ENCODE data around the gene HTR1E. TPM values are rescaled to one million over a fixed set of nuclear protein-coding genes. Genes with fewer than 3 reads are reported as not detected.
A peak's percentile ranks its signal among the peaks of the same experiment; 100 is the strongest.
"Not testable (repeated sequence)": the region's sequence is repeated elsewhere in the genome, so short reads cannot be mapped to it uniquely, and the experiment has no call there.

HTR1E gene
- total and polyA plus RNA-seq, 12 donors = not detected

- Histone ChIP-seq H3K4me1 (no peaks in the 10 kb centered on the region), H3K27ac (no peak overlapping the region), H3K36me3 (no peaks in the 10 kb centered on the region), H3K27me3 (no peaks in the 10 kb centered on the region), H3K9me3 (peaks cover 0 to 5% (median 0%) of the 10 kb centered on the region in 11 donors), H3K4me3 (no peak overlapping the region)
- intact Hi-C loops (cut with DNase I) = no loop called here
- ATAC-seq (no peak), DNase-seq (no peak)
- WGBS, 2 donors = 73 to 82% methylated on average over 2 of the region's 2 CpGs
- TF ChIP-seq CTCF (IDR thresholded peaks at IDR 0.05) = no peak
These were observed 20.9 kb upstream of the HTR1E start for GRCh38 chr6:86916393-86916792.

GRCh38 chr6:86927138-86927537 lies 10.2 kb upstream of the HTR1E start:
- 83 to 85% methylated on average over 2 of the region's 2 CpGs for WGBS, 2 donors
- intact Hi-C loops (cut with DNase I); H3K36me3 ChIP-seq: not testable (repeated sequence)

GRCh38 chr6:86927859-86928258 lies 9.5 kb upstream of the HTR1E start:
- ATAC-seq; H3K4me3 ChIP-seq; intact Hi-C loops (cut with DNase I); H3K9me3 ChIP-seq; H3K27me3 ChIP-seq; H3K27ac ChIP-seq; DNase-seq; H3K4me1 ChIP-seq; H3K36me3 ChIP-seq: not testable (repeated sequence)
- WGBS, 2 donors = 92 to 97% methylated on average over 11 of the region's 11 CpGs

More at GRCh38 chr6:86927138-86927537, 10.2 kb upstream of the HTR1E start:
- H3K27ac ChIP-seq, ATAC-seq, H3K4me3 ChIP-seq, H3K4me1 ChIP-seq, H3K9me3 ChIP-seq, H3K27me3 ChIP-seq, DNase-seq: not testable (repeated sequence)

- H3K4me3 ChIP-seq = no peak overlapping the region
- H3K36me3 ChIP-seq = no peaks in the 10 kb centered on the region
- no peaks in the 10 kb centered on the region for H3K9me3 ChIP-seq
- no peak for TF ChIP-seq CTCF (IDR thresholded peaks at IDR 0.05)
- DNase-seq (no peak), ATAC-seq (no peak)
- peaks cover 0 to 7% (median 0%) of the 10 kb centered on the region in 9 donors for H3K4me1 ChIP-seq
- 72 to 73% methylated on average over 1 of the region's 1 CpG for WGBS, 2 donors
- intact Hi-C loops (cut with DNase I) = loop anchor here in 1 of 10 donors (5.0 kb wide), 1 partner anchor 1177 kb away; no protein-coding TSS in a partner anchor
- no peak overlapping the region for H3K27ac ChIP-seq
- peaks cover 5 to 48% (median 31%) of the 10 kb centered on the region in 7 donors for H3K27me3 ChIP-seq
These were observed 3.0 kb upstream of the HTR1E start for GRCh38 chr6:86934365-86934764.

- intact Hi-C loops (cut with DNase I) = loop anchor here in 2 of 10 donors (5.0 kb wide), 1 partner anchor 1015 kb away; no protein-coding TSS in a partner anchor
- Histone ChIP-seq H3K27me3 (peaks cover 5 to 61% (median 36%) of the 10 kb centered on the region in 7 donors), H3K27ac (no peak overlapping the region), H3K36me3 (no peaks in the 10 kb centered on the region), H3K9me3 (no peaks in the 10 kb centered on the region), H3K4me3 (peak overlapping the region in 6 of 10 donors; percentile 12 to 34 (median 23)), H3K4me1 (peaks cover 0 to 7% (median 0%) of the 10 kb centered on the region in 9 donors)
- TF ChIP-seq CTCF (IDR thresholded peaks at IDR 0.05) = peak in 1 of 9 donors; percentile 57
- DNase-seq (peak in 1 of 2 donors; percentile 6), ATAC-seq (peak in 1 of 8 donors; percentile 51)
- 4% methylated on average over 12 of the region's 12 CpGs for WGBS, 2 donors
These were observed 502 bp upstream of the HTR1E start for GRCh38 chr6:86936834-86937218.
